GM19463 (cell line): Measurements from ENCODE around the gene AP3S2.
A peak's percentile ranks its signal among the peaks of the same experiment; 100 is the strongest.
"Not testable (repeated sequence)": the region's sequence is repeated elsewhere in the genome, so short reads cannot be mapped to it uniquely, and the experiment has no call there.

Experiments used
- ATAC-seq: cut with Tn5 transposase; IDR thresholded peaks from one replicate; pipeline ENCODE4 v1.9.1; 2021; ENCODE audit warnings: mild to moderate bottlenecking, moderate library complexity; ENCODE audit not compliant: unreplicated experiment

Gene AP3S2

DNA sequence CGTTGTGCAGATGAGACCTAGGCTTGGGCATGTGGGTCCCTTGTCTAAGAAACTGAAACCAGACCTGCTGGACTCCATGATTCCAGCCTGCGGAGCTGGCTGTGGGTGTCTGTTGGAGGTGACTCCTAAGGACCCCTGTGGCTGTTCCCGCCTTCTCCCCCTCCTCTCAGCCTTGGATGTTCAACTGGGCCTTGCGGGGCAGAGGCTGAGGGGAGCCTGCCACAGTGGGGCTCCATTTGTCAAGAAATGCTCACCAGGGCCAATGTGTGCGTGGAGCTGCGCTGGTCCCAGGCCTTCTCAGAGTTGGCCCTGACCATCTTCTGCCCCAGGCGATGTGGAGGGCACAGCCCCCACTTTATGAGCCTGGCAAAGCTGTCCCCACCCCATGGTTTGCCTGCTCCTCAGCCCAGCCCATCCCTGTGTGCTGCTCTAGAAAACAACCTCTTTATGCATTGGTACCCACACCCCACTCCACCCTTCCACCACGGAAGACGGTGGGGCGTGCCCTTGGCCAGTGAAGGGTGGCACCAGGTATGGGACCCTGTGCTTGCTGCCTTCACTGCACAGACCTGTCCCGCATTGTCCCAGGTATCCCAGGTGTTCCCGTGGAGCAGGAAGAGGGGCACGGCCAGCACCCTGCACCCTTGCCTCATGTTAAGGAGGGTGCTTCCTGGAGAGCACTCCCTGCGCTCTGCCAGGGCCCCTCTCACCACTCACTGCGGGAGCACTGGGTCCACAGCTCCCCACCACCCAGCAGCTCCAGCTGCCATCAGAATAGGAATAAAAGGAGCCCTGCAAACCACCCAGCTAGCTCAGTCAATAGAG lies 109.7 kb downstream of the AP3S2 start:
- no peak for ATAC-seq

DNA sequence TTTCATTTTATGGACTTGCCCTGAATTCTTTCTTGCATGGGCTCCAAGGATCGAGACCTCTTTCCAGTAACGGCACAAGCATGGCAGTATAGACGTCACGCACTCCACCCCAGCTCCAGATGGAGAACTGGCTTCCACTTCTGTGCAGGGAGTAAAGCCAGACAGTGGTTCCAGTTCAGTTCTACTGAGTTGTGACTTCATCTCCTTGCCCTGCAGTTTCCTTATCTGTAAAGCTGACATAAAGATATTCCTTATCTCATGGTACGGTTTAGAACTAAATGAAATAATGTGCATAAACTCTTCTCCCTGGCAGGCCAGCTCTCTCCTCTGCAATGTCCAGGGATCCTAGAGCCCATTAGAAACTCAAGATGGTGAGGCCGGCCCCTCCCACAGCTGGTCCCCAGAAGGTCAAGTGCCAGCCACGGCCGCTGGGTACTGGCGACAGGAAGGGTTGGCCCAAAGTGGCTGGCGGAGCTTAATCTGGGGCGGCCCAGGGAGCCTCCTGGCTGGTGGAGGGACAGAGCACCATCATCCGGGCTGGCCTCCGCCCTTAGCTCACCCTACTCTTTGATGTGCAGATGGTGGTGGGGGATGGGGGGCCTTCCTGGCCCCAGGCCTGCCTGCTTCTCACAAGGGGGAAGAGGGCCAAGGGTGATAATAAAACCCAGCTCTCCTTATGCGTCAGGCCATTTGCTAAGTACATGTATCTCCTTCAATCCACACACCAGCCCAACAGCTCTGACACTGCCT lies 110.5 kb downstream of the AP3S2 start:
- no peak for ATAC-seq

DNA sequence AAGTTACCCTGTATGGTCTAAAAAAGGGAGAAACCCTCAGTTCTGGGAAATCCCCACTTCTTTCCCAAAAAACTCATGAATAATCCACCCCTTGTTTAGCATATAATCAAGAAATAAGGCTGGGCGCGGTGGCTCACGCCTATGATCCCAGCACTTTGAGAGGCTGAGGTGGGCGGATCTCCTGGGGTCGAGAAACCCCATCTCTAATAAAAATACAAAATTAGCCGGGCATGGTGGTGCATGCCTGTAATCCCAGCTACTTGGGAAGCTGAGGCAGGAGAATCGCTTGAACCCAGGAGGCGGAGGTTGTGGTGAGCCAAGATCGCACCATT lies 111.2 kb downstream of the AP3S2 start:
- not testable (repeated sequence) for ATAC-seq

DNA sequence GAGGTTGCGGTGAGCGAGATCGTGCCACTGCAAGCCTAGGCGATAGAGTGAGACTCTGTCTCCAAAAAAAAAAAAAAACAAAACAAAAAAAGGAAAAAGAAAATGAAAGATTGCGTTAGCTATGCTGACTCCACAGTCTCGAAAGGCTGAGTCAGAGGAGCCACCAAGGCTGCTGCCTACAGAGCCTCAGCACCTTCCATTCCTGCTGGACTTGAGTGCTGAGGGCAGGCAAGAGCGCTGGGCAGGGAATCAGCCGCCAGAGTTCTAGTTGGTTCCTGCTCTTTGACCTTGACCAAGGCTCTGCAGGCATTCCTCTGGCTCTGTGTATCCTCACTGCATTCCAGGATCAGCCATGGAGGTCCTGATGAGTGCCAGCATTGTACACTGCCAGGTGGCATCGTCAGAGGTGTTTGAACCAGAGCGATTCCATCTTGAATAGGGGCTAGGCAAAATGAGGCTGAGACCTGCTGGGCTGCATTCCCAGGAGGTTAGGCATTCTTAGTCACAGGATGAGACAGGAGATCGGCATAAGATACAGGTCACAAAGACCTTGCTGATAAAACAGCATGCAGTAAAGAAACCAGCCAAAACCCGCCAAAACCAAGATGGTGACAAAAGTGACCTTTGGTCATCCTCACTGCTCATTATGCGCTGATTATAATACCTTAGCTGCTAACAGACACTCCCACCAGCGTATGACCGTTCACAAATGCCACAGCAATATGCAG lies 111.7 kb downstream of the AP3S2 start:
- ATAC-seq = no peak

DNA sequence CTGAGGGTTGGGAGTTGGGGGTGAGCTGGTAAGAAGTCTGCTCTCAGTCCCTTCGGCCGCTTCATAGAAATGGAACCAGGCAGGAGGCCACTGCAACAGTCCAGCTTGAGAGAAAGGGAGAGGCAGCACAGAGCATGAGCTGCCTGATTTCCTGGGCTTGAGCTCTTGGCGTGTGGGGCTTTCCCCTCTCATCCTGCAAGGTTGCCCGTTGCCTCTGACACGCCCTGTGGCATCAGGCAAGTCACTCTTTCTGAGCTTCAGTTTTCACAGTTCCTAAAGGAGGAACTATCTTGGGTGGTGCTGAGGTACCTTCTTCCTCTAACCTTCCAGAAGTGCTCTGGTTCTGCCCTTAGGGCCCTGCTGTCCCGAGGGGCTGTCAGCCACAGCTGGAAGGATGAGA lies 112.7 kb downstream of the AP3S2 start:
- ATAC-seq = peak; percentile 59

DNA sequence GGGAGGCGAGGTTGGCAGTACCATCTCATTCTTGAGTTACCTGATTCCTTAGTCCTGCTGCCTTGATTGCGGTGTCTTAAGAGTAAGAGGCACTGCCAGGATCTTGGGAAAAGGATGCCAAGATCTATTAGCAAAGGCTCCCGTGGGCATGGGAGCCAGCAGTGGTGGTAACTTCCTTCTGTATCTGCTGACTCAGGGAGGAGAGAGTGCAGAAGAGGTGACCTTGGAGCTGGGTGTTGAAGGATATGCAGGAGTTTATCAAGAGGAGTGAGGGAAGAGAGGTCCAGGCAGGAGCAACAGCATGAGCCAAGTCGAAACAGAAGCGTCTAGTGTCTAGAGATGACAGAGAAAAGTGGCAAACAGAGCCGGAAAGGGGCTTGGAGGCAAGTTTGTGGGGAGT lies 113.2 kb downstream of the AP3S2 start:
- ATAC-seq = no peak
